ENCODE measurements around the gene NOPCHAP1.
"Not testable (repeated sequence)": the region's sequence is repeated elsewhere in the genome, so short reads cannot be mapped to it uniquely, and the experiment has no call there.

NOPCHAP1 gene

DNA sequence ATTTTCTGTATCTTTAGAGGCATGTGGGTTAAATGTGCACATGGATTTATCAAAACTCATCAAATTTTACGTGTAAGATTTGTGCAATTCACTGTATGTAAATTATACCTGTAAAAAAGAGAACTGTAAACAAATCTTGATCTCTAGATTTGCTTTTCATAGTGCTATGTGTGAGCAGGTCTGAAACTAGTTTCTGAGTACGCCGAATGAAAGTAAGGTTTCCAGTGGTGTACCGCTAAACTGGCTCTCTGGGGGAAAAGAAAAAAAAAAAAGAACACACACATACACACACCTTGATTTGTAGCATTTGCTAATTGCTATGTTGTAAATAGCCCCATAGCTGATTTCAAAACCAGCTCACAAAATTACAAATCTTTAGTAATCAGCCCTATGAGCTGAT, 19.4 kb upstream of the NOPCHAP1 start:
- no peak for DNase-seq

DNA sequence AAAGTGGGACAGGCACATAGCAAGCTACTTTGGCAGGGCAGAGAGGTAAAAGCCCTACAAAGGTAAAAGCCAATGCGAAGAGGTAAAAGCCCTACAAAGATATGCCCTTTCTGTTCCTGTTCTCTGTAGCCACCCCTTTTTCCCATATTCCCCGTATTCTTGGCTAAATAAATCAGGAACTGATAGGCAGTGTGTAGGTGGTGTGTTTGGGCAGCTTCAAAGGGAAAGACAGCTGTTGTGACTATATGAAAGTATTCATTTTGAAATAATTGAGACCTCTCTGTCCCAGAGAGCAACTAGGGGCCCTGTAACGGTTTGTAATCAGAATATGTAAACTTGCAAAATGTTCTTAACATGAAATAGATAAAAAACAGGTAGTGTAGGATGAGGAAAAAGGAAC, 16.8 kb upstream of the NOPCHAP1 start:
- no peak for DNase-seq

DNA sequence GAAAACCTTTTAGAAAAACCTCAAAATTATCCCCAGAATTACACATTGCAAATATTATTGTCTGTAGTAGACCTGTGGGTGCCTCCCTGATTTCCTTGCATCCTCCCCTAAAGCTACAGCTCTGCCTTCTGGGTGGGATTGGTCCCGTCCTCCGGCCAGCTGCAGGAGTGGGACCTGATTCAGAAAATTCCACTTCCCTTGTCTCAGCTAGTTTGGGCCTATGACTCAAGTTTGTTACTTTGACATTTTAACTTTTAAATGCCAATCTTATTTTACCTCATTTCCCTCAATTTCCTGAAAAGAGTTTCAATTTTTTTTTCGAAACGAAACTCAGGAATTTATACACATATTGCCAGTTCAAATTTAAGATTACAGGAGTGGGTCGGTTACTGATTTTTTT, 14.8 kb upstream of the NOPCHAP1 start:
- no peak for DNase-seq

DNA sequence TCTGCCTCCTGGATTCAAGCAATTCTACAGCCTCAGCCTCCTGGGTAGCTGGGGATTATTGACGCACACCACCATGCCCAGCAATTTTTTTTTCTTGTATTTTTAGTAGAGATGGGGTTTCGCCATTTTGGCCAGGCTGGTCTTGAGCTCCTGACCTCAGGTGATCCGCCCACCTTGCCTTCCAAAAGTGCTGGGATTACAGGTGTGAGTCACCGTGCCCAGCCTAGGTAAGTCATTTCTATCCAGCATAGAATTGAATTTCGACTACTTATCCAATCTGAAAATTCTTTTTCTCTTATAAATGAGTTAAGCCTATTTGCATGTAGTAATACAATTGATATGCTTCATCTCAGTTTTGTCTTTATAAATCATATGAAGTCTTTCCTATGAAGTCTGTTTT, 12.9 kb upstream of the NOPCHAP1 start:
- no peak for DNase-seq

DNA sequence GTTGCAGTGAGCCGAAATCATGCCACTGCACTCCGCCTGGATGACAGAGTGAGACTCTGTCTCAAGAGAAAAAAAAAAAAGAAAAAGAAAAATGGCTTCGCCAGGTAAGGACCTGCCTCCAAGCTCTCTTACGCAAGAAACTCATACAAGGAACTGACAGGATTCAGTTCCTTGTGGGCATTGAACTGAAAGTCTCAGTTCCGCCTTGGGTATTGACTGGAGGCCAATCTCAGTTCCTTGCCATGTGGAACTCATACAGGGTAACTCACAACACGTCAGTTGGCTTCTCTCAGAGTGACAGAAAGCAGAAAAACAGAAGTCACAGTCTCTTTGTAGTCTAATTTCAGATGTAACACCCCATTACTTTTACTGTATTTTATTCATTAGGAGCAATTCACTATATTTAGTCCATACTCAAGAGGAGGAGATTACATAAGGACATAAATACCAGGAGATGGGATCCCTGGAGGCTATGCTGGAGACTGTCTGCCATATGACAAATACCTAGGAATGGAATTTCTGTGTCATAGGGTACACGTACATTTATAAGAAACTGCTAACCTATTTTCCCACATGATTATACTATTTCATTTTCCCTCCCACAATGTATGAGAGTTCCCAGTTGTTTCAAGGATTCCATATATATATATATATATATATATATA, 11.4 kb upstream of the NOPCHAP1 start:
- DNase-seq: no peak

DNA sequence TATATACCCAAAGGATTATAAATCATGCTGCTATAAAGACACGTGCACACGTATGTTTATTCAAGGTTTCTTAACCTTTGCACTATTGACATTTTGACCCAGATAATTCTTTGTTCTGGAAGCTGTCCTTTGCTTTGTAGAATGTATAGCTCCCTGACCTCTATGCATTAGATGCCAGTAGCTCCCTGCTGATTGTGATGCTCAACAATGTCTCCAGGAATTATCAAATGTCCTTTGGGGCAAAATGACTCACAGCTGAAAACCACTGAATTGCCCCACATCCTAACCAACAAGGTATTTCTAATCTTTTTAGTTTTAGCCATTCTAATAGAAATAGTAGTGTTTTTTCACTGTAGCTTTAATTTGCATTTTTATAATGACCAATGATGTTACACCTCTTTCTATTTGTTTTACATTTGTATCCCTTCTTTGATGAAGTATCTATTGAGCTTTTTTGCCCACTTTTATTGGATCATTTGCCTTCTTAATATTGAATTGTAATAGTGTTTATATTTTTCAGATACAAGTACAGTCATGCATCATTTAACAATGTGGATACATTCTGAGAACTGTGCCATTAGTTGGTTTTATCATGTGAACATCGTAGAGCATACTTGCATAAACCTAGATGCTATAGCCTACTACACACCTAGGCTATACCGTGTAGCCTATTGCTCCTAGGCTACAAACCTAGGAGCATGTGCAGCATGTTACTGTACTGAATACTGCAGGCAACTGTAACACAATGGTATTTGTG, 10.4 kb upstream of the NOPCHAP1 start:
- no peak for DNase-seq

DNA sequence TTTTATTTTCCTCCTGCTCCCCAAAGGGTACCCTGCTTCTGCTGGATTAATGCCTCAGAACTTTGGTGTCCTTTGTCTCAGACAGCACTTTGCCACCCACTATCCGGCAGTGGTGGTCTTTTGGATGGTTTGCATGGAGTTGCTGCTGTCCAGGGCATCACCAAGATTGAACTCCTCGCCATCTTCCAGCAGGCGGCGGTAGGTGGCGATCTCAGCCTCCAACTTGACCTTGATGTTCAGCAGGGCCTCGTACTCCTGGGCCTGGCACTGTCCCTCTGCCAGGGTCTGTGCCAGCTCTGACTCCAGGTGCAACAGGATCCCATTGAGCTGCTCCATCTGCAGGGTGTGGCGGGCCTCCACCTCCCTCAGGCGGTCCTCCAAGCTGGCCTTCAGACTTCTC, 9.4 kb upstream of the NOPCHAP1 start:
- DNase-seq: no peak

DNA sequence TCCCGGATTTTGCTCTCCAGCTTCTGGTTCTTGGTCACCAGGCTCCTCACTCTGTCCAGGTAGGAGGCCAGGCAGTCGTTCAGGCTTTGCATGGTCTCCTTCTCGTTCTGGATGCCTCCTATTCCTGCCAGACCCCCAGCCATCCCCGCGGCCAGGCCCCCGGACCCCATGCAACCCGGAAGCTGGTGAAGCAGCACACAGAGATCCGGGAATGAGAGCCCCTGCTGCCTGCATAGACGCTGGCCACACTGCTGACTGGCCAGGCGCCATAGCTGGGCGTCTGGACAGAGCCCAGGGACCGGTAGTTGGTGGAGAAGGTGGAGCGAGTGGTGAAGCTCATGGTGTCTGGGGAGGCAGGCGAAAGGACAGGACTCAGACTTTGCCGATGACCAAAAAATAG, 8.4 kb upstream of the NOPCHAP1 start:
- DNase-seq: not testable (repeated sequence)

DNA sequence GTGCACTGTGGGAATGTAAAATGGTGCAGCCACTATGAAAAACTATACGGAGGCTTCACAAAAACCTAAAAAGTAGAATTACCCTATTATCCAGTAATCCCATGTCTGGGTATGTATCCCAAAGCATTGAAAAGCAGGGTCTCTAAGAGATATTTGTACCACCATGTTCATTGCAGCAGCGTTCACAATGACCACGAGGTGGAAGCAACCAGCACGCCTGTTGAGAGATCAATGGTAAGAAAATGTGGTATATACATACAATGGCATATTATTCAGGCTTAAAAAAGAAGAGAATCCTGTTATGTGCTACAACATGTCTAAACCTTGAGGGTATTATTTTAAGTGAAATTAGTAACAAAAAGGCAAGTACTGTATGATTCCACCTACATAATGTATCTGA, 910 bp upstream of the NOPCHAP1 start:
- DNase-seq: no peak

DNA sequence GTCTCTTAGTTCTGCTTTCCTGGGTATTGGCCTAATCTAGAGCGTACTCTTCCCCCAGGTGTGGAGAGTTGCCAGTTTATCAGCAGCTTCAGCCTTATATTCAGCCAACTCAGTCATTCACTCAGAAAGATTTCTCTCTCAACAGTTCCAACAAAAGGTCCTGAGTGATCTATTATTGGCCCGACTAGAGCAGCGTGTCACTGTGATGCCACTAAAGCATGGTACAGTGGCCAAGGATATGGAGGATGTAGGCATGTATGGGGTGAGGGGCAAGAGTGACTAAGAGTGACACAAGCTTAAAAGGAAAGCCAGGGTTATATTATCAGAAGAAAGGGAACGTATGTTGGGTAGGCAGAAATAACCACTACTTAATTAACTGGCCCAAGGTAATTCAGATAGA, 4.8 kb downstream of the NOPCHAP1 start:
- DNase-seq: no peak

DNA sequence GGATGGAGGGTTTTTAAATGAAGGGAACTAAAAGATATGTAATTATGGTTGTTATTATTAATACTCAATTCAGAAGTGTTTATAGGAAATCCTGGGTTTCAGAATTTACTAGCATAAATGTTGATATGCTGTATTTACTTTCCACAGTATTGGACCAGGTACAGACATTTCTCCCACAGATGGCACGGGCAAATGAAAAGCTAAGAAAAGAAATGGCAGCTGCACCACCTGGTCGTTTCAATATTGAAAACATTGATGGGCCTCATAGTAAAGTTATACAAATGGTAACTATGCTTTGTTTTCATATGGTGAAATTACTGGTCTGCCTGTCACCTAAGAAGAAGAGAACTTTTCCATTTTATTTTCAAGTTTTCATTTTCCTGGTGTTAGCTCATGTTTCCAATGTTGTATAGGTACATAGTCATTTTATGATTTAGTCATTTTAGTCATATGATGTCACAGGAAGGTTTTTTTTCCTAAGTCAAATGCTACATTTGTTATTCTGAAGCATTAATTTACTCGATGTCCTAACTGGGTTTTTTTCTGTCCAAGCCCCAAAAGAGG, 5.5 kb downstream of the NOPCHAP1 start:
- DNase-seq: no peak

DNA sequence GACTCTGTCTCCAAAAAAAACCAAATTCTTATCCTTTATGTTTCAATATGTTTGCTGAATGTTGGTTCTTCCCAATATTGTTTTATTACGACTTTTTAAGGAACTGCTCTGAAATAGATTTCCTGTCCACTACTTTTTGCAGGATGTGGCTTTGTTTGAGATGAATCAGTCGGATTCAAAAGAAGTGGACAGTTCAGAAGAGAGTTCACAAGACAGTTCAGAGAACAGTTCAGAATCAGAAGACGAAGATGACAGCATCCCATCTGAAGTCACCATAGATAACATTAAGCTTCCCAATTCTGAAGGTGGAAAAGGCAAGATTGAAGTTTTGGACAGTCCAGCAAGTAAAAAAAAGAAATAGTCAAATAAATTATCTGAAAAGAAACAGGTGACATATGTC, 8.2 kb downstream of the NOPCHAP1 start:
- no peak for DNase-seq

DNA sequence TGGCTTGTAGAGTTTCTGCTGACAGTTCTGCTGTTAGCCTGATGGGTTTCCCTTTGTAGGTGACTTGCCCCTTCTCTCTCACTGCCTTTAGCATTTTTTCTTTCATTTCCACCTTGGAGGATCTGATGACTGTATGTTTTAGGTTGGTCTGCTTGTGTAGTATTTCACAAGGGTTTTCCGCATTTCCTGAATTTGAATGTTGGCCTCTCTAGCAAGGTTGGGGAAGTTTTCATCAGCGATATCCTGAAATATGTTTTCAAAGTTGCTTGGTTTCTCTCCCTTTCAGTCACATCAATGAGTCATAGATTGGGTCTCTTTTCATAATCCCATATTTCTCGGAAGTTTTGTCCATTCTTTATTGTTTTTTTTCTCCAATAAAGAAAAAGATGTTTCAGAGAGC, 11.4 kb downstream of the NOPCHAP1 start:
- DNase-seq: no peak

DNA sequence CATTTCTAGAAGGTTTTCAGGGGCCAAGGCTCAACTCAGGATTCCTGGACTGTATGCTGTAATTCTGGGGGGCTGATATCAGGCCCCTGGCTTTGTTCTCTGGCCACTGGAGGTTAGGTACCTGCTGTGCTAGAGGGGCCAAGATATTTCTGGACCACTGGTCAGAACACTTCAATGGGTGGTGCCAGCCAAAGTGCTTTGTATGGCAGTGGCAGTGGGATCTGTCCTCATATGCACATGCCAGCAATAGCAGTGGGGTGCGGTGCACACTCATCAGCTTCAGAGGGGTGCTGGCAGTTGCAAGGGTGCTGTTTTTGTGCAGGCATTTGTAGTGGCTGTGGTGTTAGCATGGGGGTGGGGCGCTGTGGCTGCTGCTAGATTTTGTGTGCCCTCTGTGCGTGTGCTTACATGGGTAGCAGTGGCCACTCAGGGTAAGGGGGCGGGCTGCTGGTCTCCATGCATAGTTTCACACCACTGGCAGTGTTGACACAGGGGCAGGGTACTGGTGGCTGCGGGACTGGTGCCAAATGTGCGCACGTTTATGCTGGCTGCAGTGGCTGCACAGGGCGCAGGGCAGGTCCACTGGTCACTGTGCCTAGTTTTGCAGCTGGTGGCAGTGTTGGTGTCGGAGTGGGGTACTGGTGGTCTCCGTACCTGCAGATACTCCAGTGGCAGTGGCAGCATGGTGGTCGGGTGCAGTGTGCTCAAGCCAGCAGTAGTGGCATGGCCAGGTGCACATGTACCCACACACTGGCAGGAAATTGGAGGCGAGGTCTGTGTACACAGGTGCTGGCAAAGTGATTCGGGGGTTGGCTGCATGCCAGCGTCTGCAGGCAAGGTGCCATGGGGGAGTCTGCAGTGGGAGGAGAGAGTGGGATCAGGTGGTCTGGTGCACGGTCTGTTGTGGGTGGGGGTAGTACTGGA, 12.6 kb downstream of the NOPCHAP1 start:
- no peak for DNase-seq

DNA sequence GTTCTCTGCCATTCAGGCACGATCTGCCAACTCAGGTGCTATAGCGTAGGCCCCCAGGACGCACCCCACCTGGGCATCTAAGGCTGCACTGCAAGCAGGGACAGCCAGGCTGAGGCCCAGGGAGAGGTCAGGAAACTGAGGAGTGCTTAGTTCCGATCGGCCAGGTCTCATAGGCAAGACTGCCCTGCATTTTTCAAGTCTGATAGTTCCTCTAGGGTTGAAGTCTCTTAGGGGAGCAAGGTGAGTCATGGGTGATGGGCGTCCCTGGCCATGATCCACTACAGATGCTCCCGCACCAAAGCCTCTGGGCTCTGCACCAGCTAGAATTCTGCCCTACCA, 13.2 kb downstream of the NOPCHAP1 start:
- DNase-seq: no peak

DNA sequence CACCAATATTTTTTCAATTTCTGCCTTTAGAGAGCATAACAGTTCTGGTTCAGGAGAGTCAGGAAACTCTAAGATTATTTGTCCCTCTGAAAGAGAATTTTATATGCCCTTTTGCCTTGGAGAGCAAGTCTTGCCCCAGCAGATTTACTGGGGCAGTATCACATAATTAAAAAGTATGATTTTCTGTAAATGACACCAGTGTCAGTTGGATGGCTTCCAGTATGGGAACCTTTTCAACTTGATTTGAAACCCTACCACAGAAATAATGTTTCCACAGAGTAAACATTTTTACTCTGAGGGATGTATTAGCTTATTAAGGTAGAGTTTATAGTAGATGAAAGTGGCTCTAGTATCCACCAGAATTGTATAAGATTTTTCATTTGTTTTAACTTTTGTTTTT, 15.4 kb downstream of the NOPCHAP1 start:
- DNase-seq: no peak

DNA sequence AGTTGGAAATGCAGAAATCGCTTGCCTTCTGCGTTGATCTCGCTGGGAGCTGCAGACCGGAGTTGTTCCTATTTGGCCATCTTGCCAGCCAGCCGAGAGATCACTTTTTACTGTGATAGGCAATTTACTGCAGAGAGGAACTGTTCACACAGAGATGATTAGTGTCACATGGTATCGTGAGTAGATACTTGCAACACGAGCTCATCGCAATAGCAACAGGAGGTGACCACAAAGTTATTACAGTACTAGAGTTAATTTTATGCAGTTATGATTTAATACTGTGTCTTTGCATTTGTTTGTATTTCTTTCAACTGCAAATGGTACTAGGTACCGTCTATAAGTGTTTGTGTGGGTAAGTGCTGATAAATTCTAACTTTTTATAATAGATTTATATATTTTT, 27.8 kb downstream of the NOPCHAP1 start:
- peak; percentile 72 for DNase-seq

DNA sequence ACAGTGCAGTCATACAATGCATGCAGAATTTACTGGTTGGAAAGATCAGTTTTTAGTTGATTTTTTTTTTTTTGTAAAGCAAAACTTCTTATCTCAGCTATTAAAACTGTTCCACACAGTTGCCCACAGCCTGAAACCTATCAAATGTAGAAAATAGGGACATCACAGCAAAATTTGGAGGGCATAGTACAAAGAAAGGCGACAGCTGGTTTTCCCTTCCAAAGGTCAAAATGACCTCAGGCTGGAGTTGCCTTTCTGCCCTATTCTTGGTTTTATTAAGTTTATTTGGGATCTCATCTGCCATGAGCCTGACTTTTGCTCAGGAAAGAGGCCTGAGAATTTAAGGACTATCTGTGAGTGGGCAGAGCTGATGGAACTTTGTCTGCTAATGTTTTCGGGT, 28.5 kb downstream of the NOPCHAP1 start:
- no peak for DNase-seq

DNA sequence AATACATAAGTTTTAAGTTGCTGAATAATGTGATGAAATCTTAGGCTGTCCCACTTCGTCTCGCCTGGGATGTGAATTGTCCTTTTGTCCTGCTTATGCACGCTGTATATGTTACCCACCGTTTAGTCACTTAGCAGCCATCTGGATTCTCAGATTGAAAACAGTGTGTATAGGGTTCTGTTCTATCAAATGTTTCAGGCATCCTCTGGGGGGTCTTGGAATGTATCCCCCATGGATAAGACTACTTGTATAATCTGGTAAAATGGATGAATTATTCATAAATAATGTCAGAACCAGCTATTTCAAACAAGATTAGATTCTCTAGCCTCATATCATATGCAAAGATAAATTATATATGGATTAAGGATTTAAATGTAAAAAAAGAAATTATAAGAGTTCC, 29.4 kb downstream of the NOPCHAP1 start:
- DNase-seq: no peak

DNA sequence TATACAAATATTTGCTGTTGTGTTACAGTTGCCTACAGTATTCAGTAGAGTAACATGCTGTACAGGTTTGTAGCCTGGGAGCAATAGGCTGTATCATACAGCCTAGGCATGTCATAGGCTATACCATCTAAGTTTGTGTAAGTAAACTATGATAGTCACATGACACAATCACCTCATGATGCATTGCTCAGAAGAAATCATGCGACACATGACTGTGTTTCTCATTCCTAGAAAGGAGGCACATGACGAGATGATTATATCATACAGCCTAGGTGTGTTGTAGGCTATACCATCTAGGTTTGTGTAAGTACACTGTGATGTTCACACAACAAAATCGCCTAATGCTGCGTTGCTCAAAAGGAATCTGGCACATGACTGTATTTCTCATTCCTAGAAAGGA, 31.9 kb downstream of the NOPCHAP1 start:
- no peak for DNase-seq

DNA sequence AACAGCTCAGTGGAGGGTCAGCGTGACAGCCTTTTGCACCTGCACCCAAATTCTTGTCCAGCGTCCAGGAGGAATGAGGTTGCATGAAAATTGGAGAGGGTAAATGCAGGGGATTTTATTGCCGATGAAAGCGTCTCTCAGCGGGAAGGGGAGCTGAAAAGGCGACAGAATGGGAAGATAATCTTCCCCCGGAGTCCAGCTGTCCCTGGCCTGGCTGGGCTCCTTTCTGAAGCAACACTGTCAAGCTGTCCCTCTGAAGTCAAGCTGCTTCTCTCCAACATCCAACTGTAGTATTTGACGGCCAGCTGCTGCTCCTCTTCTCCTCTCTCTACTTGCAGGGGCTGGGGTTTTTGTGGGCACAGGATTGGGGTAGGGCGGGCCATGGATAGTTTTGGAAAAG, 32.7 kb downstream of the NOPCHAP1 start:
- no peak for DNase-seq

DNA sequence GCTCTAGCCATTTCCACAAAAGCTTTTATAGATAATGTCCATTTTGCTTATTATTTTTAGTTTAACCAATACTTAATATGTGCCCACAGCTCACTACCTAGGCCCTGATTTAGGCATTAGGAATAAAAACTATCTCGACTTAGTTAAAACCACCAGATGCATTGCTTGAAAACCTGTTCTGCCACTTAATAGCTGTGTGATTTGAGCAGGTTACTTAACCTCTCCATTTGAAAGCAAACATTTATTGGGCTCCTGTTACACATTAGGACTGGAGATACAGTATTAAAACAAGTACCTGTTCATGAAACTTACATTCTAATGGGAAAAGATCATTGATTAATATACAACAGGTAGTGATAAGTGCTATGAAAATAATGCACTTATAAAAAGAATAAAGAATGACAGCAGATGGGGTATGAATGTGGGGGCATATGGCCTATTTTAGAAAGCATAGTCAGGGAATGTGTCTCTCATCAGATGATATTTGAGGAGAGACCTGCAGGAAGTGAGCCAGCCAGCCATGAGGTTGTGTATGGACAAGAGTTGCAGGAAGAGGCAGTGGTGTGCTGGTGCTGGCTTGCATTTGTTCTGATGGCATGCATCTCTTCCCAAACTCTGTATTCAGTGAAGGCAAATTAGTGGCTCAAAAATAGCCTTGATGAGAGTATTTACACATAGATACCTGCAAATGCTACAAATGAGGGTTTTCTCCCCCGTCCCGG, 34.3 kb downstream of the NOPCHAP1 start:
- no peak for DNase-seq

DNA sequence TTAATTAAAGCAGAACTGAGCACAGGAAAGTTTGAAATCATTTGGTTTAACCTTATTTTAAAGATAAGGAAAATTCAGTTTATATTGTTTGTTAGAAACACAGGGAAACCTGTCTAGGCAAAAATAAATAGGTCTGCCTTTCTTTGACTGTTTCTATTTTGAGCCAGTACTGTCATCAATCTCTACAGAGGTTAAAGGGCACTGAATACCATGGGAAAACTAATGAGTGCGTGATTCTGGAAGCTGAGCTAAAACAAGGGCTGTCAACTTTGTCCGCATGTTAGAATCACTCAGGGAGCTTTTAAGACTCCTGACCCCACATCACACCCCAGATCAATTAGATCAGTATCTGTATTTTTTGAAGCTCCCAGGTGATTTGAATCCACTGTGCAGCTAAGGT, 38.8 kb downstream of the NOPCHAP1 start:
- no peak for DNase-seq

Data from kidney glomerular epithelial cell (primary cell).